Gastroesophageal sphincter (tissue), 3 donors: ENCODE data around the gene TSPYL1.

Source experiments
- CTCF ChIP-seq, 4 experiments: fragments of 200-600 bp in 2 of 4; fragments of 450-650 bp in 2 of 4; sonication (generic) in 1 of 4; IDR thresholded peaks; one replicate each; pipeline ENCODE4 v1.5.1; 2017 to 2019; ENCODE audit warnings: antibody characterized with exemption in 4 of 4, mild to moderate bottlenecking in 2 of 4, moderate library complexity in 2 of 4
- EP300 ChIP-seq: sonication (generic); formaldehyde crosslinking; IDR thresholded peaks from one replicate; pipeline ENCODE4 v1.6.1; 2017; ENCODE audit warnings: antibody characterized with exemption, mild to moderate bottlenecking

- TF ChIP-seq EP300 (no peak), CTCF (IDR thresholded peaks at IDR 0.05) (no peak)
These were observed 37.2 kb upstream of the TSPYL1 start for GRCh38 chr6:116316772-116317467.
